Measurements from ENCODE around the gene UNC13B.
A peak's percentile ranks its signal among the peaks of the same experiment; 100 is the strongest.

UNC13B gene

DNA sequence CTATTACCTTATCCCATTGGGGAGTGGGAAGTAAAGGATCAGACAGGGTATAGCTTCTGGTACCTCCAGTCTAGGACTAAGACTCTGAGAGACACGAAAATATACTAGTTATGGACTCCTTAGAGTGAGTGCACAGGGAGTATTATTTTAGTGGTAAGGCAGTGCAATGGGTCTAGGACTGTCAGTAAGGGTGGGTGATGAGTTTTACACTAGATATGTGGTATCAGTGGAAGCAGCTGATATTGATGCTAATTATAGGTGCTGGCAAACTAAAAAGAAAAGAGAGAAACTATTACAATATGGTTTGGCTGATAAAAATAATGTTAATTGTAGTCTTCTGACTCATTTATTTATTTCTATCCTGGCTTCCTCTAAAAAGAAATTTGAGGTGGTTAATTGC, 118.6 kb downstream of the UNC13B start:
- in situ Hi-C loops (cut with HindIII; ENCODE audit: low sequenced_read_pairs) = no loop called here
- TF ChIP-seq, protein P1, sequence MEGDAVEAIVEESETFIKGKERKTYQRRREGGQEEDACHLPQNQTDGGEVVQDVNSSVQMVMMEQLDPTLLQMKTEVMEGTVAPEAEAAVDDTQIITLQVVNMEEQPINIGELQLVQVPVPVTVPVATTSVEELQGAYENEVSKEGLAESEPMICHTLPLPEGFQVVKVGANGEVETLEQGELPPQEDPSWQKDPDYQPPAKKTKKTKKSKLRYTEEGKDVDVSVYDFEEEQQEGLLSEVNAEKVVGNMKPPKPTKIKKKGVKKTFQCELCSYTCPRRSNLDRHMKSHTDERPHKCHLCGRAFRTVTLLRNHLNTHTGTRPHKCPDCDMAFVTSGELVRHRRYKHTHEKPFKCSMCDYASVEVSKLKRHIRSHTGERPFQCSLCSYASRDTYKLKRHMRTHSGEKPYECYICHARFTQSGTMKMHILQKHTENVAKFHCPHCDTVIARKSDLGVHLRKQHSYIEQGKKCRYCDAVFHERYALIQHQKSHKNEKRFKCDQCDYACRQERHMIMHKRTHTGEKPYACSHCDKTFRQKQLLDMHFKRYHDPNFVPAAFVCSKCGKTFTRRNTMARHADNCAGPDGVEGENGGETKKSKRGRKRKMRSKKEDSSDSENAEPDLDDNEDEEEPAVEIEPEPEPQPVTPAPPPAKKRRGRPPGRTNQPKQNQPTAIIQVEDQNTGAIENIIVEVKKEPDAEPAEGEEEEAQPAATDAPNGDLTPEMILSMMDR (IDR thresholded peaks at IDR 0.05; ENCODE audit: low read depth, low read length, missing control alignments) = no peak
- DNase-seq (ENCODE audit: low read depth) = no peak
- no peak overlapping the region for H3K4me3 ChIP-seq (ENCODE audit: low read depth, low read length)

- peak; percentile 64 for DNase-seq (ENCODE audit: low read depth)
- TF ChIP-seq, protein P1 (IDR thresholded peaks at IDR 0.05; ENCODE audit: low read depth, low read length, missing control alignments) = no peak
- H3K4me3 ChIP-seq (ENCODE audit: low read depth, low read length) = no peak overlapping the region
- in situ Hi-C loops (cut with HindIII; ENCODE audit: low sequenced_read_pairs) = no loop called here
Measured at GRCh38 chr9:35285731-35286130, 123.9 kb downstream of the UNC13B start.

DNA sequence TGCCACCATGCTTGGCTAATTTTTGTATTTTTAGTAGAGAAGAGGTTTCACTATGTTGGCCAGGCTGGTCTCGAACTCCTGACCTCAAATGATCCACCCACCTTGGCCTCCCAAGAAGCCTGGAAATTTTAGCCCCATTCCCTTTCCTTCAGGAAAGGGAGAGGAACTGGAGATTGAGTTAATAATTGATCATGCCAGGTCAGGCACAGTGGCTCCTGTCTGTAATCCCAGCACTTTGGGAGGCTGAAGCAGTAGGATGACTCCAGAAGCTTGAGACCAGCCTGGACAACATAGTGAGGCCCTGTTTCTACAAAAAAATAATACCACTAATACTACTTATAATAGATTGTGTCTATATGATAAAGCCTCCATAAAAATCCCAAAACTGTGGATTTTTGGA, 124.6 kb downstream of the UNC13B start:
- no peak for DNase-seq (ENCODE audit: low read depth)
- in situ Hi-C loops (cut with HindIII; ENCODE audit: low sequenced_read_pairs) = no loop called here
- TF ChIP-seq, protein P1 (IDR thresholded peaks at IDR 0.05; ENCODE audit: low read depth, low read length, missing control alignments) = no peak
- no peak overlapping the region for H3K4me3 ChIP-seq (ENCODE audit: low read depth, low read length)

GRCh38 chr9:35287987-35288632, 126.3 kb downstream of the UNC13B start:
- H3K4me3 ChIP-seq (ENCODE audit: low read depth, low read length) = no peak overlapping the region
- no peak for DNase-seq (ENCODE audit: low read depth)
- in situ Hi-C loops (cut with HindIII; ENCODE audit: low sequenced_read_pairs) = no loop called here
- TF ChIP-seq, protein P1 (IDR thresholded peaks at IDR 0.05; ENCODE audit: low read depth, low read length, missing control alignments) = no peak

DNA sequence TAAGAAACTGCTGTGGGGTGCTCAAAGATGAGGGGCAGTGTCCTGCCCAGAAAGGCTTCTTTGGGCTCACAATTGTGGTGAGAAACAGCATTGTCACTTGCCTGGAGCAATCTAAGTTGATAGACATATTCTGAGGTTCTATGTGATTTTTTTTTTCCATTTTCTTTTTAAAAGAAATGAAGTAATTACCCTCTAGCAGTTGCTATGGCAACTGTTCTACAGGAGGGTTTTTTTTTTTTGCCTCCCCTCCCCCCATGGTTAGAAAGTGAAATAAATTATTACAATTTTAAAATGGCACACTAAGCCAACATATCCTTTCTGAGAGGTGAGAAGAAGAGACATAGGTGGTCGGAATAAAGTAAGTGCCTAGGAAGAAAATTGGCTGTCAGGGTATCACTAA, 127.0 kb downstream of the UNC13B start:
- in situ Hi-C loops (cut with HindIII; ENCODE audit: low sequenced_read_pairs) = no loop called here
- no peak overlapping the region for H3K4me3 ChIP-seq (ENCODE audit: low read depth, low read length)
- TF ChIP-seq, protein P1 (IDR thresholded peaks at IDR 0.05; ENCODE audit: low read depth, low read length, missing control alignments) = no peak
- no peak for DNase-seq (ENCODE audit: low read depth)

DNA sequence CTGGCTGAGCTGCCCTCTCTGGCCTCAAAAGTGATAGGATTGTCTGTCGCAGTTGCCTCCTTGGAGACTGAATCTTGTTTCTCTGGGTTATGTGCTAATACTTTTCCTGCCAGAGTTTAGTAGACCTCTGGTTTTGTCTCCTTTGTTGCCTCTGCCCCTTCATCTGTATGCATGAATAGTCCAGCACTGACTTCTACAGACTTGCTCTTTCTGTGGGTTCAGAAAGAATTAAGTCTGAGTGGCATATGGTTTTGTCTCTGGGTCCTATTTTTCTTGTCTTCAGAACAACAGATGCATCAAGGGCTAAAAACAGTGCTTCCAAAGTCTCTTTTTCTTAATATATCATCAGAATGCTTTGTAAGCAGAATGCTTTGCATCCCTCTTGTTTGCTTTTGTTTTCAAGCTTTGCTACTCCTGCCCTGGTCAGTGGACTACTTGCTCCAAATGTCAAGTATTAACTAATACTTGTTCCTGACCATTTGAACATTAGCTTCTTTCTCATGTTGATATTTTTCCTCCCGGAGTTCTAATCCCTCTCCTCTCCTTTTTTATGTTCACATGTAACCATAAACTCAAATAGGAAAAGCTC, 131.7 kb downstream of the UNC13B start:
- H3K4me3 ChIP-seq (ENCODE audit: low read depth, low read length) = no peak overlapping the region
- no peak for DNase-seq (ENCODE audit: low read depth)
- in situ Hi-C loops (cut with HindIII; ENCODE audit: low sequenced_read_pairs) = no loop called here
- TF ChIP-seq, protein P1 (IDR thresholded peaks at IDR 0.05; ENCODE audit: low read depth, low read length, missing control alignments) = no peak

All from astrocyte of the cerebellum (primary cell).